ENCODE data around the gene CRK.
"Not testable (repeated sequence)": the region's sequence is repeated elsewhere in the genome, so short reads cannot be mapped to it uniquely, and the experiment has no call there.

CRK gene

GRCh38 chr17:1467898-1468492, 12.0 kb upstream of the CRK start:
- DNase-seq (ENCODE audit: low read depth, low spot score), result peak; percentile 80

GRCh38 chr17:1467258-1467657, 11.2 kb upstream of the CRK start:
- DNase-seq (ENCODE audit: low read depth, low spot score), result no peak

- no peak for DNase-seq (ENCODE audit: low read depth, low spot score)
Measured at GRCh38 chr17:1464186-1464585, 8.2 kb upstream of the CRK start.

GRCh38 chr17:1462164-1463112, 6.4 kb upstream of the CRK start:
- DNase-seq (ENCODE audit: low read depth, low spot score), result no peak

GRCh38 chr17:1461198-1461944, 5.3 kb upstream of the CRK start:
- DNase-seq (ENCODE audit: low read depth, low spot score), result no peak

- no peak for DNase-seq (ENCODE audit: low read depth, low spot score)
Measured at GRCh38 chr17:1460233-1460632, 4.2 kb upstream of the CRK start.

- peak; percentile 73 for DNase-seq (ENCODE audit: low read depth, low spot score)
Measured at GRCh38 chr17:1455291-1455796, 688 bp downstream of the CRK start.

GRCh38 chr17:1454541-1454940, 1.5 kb downstream of the CRK start:
- no peak for DNase-seq (ENCODE audit: low read depth, low spot score)

GRCh38 chr17:1453694-1454093, 2.3 kb downstream of the CRK start:
- DNase-seq (ENCODE audit: low read depth, low spot score), result not testable (repeated sequence)

- no peak for DNase-seq (ENCODE audit: low read depth, low spot score)
Measured at GRCh38 chr17:1452836-1453235, 3.2 kb downstream of the CRK start.

GRCh38 chr17:1450261-1450660, 5.8 kb downstream of the CRK start:
- not testable (repeated sequence) for DNase-seq (ENCODE audit: low read depth, low spot score)

- peak; percentile 83 for DNase-seq (ENCODE audit: low read depth, low spot score)
Measured at GRCh38 chr17:1449412-1449967, 6.5 kb downstream of the CRK start.

- no peak for DNase-seq (ENCODE audit: low read depth, low spot score)
Measured at GRCh38 chr17:1447052-1447451, 9.0 kb downstream of the CRK start.

- no peak for DNase-seq (ENCODE audit: low read depth, low spot score)
Measured at GRCh38 chr17:1446201-1446600, 9.8 kb downstream of the CRK start.

GRCh38 chr17:1445695-1446094, 10.3 kb downstream of the CRK start:
- DNase-seq (ENCODE audit: low read depth, low spot score), result not testable (repeated sequence)

GRCh38 chr17:1442721-1443120, 13.3 kb downstream of the CRK start:
- not testable (repeated sequence) for DNase-seq (ENCODE audit: low read depth, low spot score)

DNA sequence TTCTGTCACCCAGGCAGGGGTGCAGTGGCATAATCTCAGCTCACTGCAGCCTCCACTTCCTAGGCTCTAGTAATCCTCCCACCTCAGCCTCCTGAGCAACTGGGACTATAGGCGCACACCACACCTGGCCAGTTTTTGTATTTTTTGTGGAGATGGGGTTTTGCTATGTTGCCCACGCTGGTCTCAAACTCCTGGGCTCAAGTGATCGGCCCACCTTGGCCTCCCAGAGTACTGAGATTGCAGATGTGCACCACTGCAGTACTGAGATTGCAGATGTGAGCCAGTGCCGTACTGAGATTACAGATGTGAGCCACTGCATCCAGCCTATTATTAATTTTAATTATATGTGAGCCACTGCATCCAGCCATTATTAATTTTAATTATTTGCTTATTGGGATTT, 13.8 kb downstream of the CRK start:
- DNase-seq (ENCODE audit: low read depth, low spot score), result no peak

- no peak for DNase-seq (ENCODE audit: low read depth, low spot score)
Measured at GRCh38 chr17:1440921-1441320, 15.1 kb downstream of the CRK start.

- DNase-seq (ENCODE audit: low read depth, low spot score), result no peak
Measured at GRCh38 chr17:1438593-1439083, 17.4 kb downstream of the CRK start.

- no peak for DNase-seq (ENCODE audit: low read depth, low spot score)
Measured at GRCh38 chr17:1435326-1435725, 20.7 kb downstream of the CRK start.

GRCh38 chr17:1434150-1434549, 21.9 kb downstream of the CRK start:
- DNase-seq (ENCODE audit: low read depth, low spot score), result no peak

All from ELF-1 (cell line).